Neutrophil (primary cell): ENCODE data around the gene LRRN3.
"Not testable (repeated sequence)": the region's sequence is repeated elsewhere in the genome, so short reads cannot be mapped to it uniquely, and the experiment has no call there.

Experiments used
- H3K27ac ChIP-seq: fragments of 200-600 bp; sonication (generic); 2 replicates; pipeline ENCODE4 v1.5.1; 2016; ENCODE audit warnings: mild to moderate bottlenecking, moderate library complexity
- H3K27me3 ChIP-seq: fragments of 200-600 bp; sonication (generic); 2 replicates; pipeline ENCODE4 v1.6.0; 2016; ENCODE audit warnings: mild to moderate bottlenecking
- H3K36me3 ChIP-seq: fragments of 200-600 bp; sonication (generic); 2 replicates; pipeline ENCODE4 v1.5.1; 2017
- H3K4me1 ChIP-seq, 2 experiments: fragments of 200-600 bp in 1 of 2; sonication (generic) in 1 of 2; 1 replicate in 1 of 2; 2 replicates in 1 of 2; pipeline versions ENCODE4 v1.5.1 to v1.6.1; 2013 to 2016; ENCODE audit warnings: low read depth in 1 of 2, low read length in 1 of 2, mild to moderate bottlenecking in 1 of 2, moderate library complexity in 1 of 2; ENCODE audit not compliant: control insufficient read depth in 1 of 2, insufficient read depth in 1 of 2
- H3K4me3 ChIP-seq, 2 experiments: fragments of 200-600 bp in 1 of 2; sonication (generic) in 1 of 2; 1 replicate in 1 of 2; 2 replicates in 1 of 2; pipeline ENCODE4 v1.5.1; 2013 to 2016; ENCODE audit warnings: low read depth in 1 of 2, low read length in 1 of 2, mild to moderate bottlenecking in 1 of 2, moderate library complexity in 1 of 2
- H3K9me3 ChIP-seq: fragments of 200-600 bp; sonication (generic); 2 replicates; pipeline ENCODE4 v1.5.1; 2016
- CTCF ChIP-seq: fragments of 200-600 bp; sonication (generic); IDR thresholded peaks from 2 replicates; pipeline ENCODE4 v1.5.1; 2016; ENCODE audit warnings: antibody characterized with exemption

Gene LRRN3

GRCh38 chr7:111071556-111071955 is 19.4 kb upstream of the LRRN3 start:
- Histone ChIP-seq H3K27ac (no peak overlapping the region), H3K4me1 (no peaks in the 10 kb centered on the region), H3K4me3 (no peak overlapping the region), H3K36me3 (no peaks in the 10 kb centered on the region), H3K9me3 (no peaks in the 10 kb centered on the region), H3K27me3 (no peaks in the 10 kb centered on the region)
- no peak for TF ChIP-seq CTCF

- H3K4me3 ChIP-seq, H3K36me3 ChIP-seq, H3K9me3 ChIP-seq, H3K27ac ChIP-seq, H3K4me1 ChIP-seq, H3K27me3 ChIP-seq: not testable (repeated sequence)
Measured at GRCh38 chr7:111072658-111073057, 18.3 kb upstream of the LRRN3 start.

- no peaks in the 10 kb centered on the region for H3K27me3 ChIP-seq
- H3K9me3 ChIP-seq, result no peaks in the 10 kb centered on the region
- no peak overlapping the region for H3K27ac ChIP-seq
- H3K36me3 ChIP-seq, result no peaks in the 10 kb centered on the region
- no peaks in the 10 kb centered on the region for H3K4me1 ChIP-seq
- no peak for TF ChIP-seq CTCF
- H3K4me3 ChIP-seq, result no peak overlapping the region
Measured at GRCh38 chr7:111074071-111074747, 16.7 kb upstream of the LRRN3 start.

- Histone ChIP-seq H3K9me3 (no peaks in the 10 kb centered on the region), H3K27me3 (no peaks in the 10 kb centered on the region), H3K4me1 (no peaks in the 10 kb centered on the region), H3K27ac (no peak overlapping the region), H3K4me3 (no peak overlapping the region), H3K36me3 (no peaks in the 10 kb centered on the region)
- TF ChIP-seq CTCF, result no peak
Measured at GRCh38 chr7:111074748-111075146, 16.2 kb upstream of the LRRN3 start.

- H3K9me3 ChIP-seq, result no peaks in the 10 kb centered on the region
- H3K4me3 ChIP-seq, result no peak overlapping the region
- TF ChIP-seq CTCF, result no peak
- H3K4me1 ChIP-seq, result no peaks in the 10 kb centered on the region
- H3K27ac ChIP-seq, result no peak overlapping the region
- H3K36me3 ChIP-seq, result no peaks in the 10 kb centered on the region
- no peaks in the 10 kb centered on the region for H3K27me3 ChIP-seq
Measured at GRCh38 chr7:111075498-111075897, 15.4 kb upstream of the LRRN3 start.

- TF ChIP-seq CTCF, result no peak
- Histone ChIP-seq H3K27me3 (no peaks in the 10 kb centered on the region), H3K36me3 (no peaks in the 10 kb centered on the region), H3K27ac (no peak overlapping the region), H3K4me1 (no peaks in the 10 kb centered on the region), H3K4me3 (no peak overlapping the region), H3K9me3 (no peaks in the 10 kb centered on the region)
Measured at GRCh38 chr7:111076205-111076604, 14.7 kb upstream of the LRRN3 start.
